GM18520 (cell line): ENCODE measurements around the gene SDE2.

Experiments
- ATAC-seq: cut with Tn5 transposase; IDR thresholded peaks from one replicate; pipeline ENCODE4 v1.9.1; 2021; ENCODE audit not compliant: unreplicated experiment

The SDE2 gene

GRCh38 chr1:225999227-225999911 is at the start of gene SDE2:
Gene SDE2, minus strand, starts transcription at chr1:225999343. Its CDS starts 31 bp downstream, at chr1:225999312.
- peak; percentile 80 for ATAC-seq

- no peak for ATAC-seq
Observed at GRCh38 chr1:226048886-226049285, 49.7 kb upstream of the SDE2 start.

- no peak for ATAC-seq
Observed at GRCh38 chr1:226047495-226047894, 48.4 kb upstream of the SDE2 start.

GRCh38 chr1:226046240-226046639 is 47.1 kb upstream of the SDE2 start:
- no peak for ATAC-seq

GRCh38 chr1:226044514-226045101 is 45.5 kb upstream of the SDE2 start:
- ATAC-seq = no peak

GRCh38 chr1:226041419-226041818 is 42.3 kb upstream of the SDE2 start:
- ATAC-seq = no peak

- ATAC-seq = no peak
Observed at GRCh38 chr1:226038661-226039060, 39.5 kb upstream of the SDE2 start.

GRCh38 chr1:226035915-226036314 is 36.8 kb upstream of the SDE2 start:
- no peak for ATAC-seq

- ATAC-seq = no peak
Observed at GRCh38 chr1:226034482-226034881, 35.3 kb upstream of the SDE2 start.

- ATAC-seq = no peak
Observed at GRCh38 chr1:226033991-226034390, 34.8 kb upstream of the SDE2 start.

- no peak for ATAC-seq
Observed at GRCh38 chr1:226033582-226033981, 34.4 kb upstream of the SDE2 start.

GRCh38 chr1:226029568-226030225 is 30.6 kb upstream of the SDE2 start:
- no peak for ATAC-seq

GRCh38 chr1:226029093-226029496 is 30.0 kb upstream of the SDE2 start:
- ATAC-seq = peak; percentile 83

- ATAC-seq = no peak
Observed at GRCh38 chr1:226027538-226028217, 28.5 kb upstream of the SDE2 start.

GRCh38 chr1:226026833-226027232 is 27.7 kb upstream of the SDE2 start:
- ATAC-seq = no peak

- no peak for ATAC-seq
Observed at GRCh38 chr1:226023735-226024134, 24.6 kb upstream of the SDE2 start.

GRCh38 chr1:226021801-226022200 is 22.7 kb upstream of the SDE2 start:
- no peak for ATAC-seq

- no peak for ATAC-seq
Observed at GRCh38 chr1:226021401-226021800, 22.3 kb upstream of the SDE2 start.

- no peak for ATAC-seq
Observed at GRCh38 chr1:226019572-226019971, 20.4 kb upstream of the SDE2 start.

GRCh38 chr1:226017070-226017469 is 17.9 kb upstream of the SDE2 start:
- no peak for ATAC-seq

- ATAC-seq = no peak
Observed at GRCh38 chr1:226009650-226010044, 10.5 kb upstream of the SDE2 start.
